C4-2B (cell line): Measurements from ENCODE around the gene SUPT16H.

Experiments used
- H3K27ac ChIP-seq: fragments of 450-650 bp; 2 replicates; pipeline ENCODE4 v1.5.1; 2017
- ZFX ChIP-seq: fragments of 450-650 bp; IDR thresholded peaks from 2 replicates; pipeline ENCODE4 v1.6.1; 2017
- TF ChIP-seq, protein P1 (sequence below): fragments of 450-650 bp; conservative IDR thresholded peaks from 2 replicates; pipeline ENCODE4 v1.5.1; 2017; ENCODE audit warnings: mild to moderate bottlenecking

The SUPT16H gene

GRCh38 chr14:21408147-21408546 lies 24.3 kb upstream of the SUPT16H start:
- no peak overlapping the region for H3K27ac ChIP-seq
- TF ChIP-seq ZFX = no peak
- TF ChIP-seq, protein P1, sequence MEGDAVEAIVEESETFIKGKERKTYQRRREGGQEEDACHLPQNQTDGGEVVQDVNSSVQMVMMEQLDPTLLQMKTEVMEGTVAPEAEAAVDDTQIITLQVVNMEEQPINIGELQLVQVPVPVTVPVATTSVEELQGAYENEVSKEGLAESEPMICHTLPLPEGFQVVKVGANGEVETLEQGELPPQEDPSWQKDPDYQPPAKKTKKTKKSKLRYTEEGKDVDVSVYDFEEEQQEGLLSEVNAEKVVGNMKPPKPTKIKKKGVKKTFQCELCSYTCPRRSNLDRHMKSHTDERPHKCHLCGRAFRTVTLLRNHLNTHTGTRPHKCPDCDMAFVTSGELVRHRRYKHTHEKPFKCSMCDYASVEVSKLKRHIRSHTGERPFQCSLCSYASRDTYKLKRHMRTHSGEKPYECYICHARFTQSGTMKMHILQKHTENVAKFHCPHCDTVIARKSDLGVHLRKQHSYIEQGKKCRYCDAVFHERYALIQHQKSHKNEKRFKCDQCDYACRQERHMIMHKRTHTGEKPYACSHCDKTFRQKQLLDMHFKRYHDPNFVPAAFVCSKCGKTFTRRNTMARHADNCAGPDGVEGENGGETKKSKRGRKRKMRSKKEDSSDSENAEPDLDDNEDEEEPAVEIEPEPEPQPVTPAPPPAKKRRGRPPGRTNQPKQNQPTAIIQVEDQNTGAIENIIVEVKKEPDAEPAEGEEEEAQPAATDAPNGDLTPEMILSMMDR = no peak

DNA sequence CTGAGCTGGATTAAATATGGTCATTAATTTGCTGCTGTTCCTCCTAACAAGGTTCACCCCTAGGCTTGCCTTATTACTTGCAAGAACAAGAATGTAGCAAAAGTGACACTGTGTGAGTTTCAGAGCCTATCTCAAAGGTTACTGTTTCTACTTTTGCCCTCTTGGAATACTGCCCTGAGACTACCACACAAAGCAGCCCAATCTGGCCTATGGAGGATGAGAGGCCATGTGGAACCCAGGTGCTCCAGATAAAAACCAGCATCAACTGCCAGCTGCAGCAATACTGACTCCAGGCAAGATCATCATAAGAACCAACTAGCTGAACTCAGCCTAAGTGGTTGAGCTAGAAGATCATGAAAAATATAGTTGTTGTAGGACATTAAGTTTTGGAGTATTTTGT lies 22.4 kb upstream of the SUPT16H start:
- TF ChIP-seq, protein P1 = no peak
- no peak for TF ChIP-seq ZFX
- no peak overlapping the region for H3K27ac ChIP-seq

DNA sequence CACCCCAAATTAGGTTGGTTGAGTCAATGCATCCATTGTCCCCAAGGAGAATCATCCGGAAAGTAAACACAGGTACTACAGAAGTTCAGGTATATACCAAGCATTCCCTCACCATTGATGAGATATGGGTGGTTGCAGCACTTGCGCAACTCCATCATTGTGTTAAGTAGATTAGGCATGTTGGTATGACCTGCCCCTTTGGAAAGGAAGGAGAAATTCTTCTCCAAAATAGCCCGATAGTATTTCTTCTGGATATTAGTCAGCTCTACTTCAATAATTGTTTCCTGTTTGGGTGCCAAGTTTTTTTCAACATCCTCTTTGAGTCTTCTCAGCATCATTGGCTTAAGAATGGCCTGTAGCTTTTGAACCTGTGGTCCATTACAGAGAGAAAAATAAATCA lies 21.3 kb upstream of the SUPT16H start:
- no peak overlapping the region for H3K27ac ChIP-seq
- TF ChIP-seq ZFX = no peak
- TF ChIP-seq, protein P1 = no peak

DNA sequence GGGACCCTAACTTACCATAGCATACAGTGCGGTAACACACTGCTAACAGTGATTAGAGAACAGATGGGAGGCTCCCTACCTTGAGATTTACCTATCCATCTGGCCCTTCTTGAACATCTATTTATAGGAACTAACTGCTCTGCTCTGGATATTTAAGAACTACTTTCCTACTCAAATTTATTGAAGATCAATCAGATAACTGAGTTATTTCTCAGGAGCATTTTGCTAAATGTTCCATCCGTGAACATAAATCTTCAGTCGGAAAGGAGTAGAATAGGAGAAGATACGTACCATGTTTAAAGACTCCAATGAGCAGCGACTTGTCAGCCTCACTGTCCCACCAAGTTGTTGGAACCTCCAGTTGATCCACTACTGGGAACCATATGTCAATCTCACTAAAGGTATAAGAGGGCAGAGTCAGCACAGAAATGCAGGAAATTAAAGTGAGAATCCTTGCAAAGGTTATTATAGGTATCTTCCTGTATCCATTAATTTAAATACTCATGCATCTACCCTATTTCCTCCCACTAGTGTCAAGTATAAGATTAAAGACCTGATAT lies 15.6 kb upstream of the SUPT16H start:
- H3K27ac ChIP-seq = no peak overlapping the region
- TF ChIP-seq, protein P1 = no peak
- TF ChIP-seq ZFX = no peak

GRCh38 chr14:21398901-21399300 lies 15.1 kb upstream of the SUPT16H start:
- no peak for TF ChIP-seq ZFX
- TF ChIP-seq, protein P1 = no peak
- H3K27ac ChIP-seq = no peak overlapping the region

- TF ChIP-seq, protein P1 = no peak
- TF ChIP-seq ZFX = no peak
- H3K27ac ChIP-seq = no peak overlapping the region
Measured at GRCh38 chr14:21395450-21395849, 11.6 kb upstream of the SUPT16H start.

DNA sequence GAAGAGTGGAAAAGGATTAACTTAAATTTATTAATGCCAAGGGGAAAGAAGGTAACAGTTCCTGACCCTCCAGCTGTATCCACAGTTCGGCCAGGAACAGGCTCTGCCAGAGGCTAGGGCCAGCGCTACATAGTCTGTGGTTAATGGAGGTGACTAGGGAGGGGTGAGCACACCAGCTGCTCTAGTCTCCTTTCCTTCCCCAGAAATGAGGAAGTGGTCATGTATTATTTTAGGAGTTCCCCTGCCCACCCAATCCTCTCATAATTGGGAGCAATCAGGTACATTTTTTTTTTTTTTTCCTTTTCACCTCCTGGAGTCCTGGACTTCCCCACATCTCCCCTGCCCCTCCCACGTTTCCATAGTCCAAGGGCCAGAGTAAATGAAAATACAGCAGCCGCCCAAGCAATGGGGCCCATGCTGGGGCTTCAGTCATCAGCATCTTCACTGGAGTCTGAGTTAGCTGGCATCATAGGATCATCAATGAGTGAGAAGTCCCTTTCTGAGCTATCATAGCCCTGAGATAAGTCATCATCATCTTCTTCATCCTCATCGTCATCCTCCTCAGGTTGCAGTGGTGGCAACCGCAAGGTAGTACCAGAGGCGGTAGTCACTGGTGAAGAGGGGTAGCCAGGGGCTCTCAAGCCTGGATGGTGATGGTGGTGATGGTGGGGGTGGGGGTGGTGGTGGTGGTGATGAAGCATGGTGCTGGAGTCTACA lies 1.5 kb upstream of the SUPT16H start:
- H3K27ac ChIP-seq = no peak overlapping the region
- TF ChIP-seq, protein P1 = no peak
- TF ChIP-seq ZFX = no peak
